Neural progenitor cell (in vitro differentiated cells): ENCODE data around the gene BPNT1. TPM values are rescaled to one million over a fixed set of nuclear protein-coding genes. Genes with fewer than 3 reads are reported as not detected.

Source experiments
- DNase-seq: peaks from one replicate; pipeline ENCODE4 v3.0.0-alpha.2; 2016; ENCODE audit warnings: low spot score
- H2AFZ ChIP-seq: fragments of 200-600 bp; sonication (generic); replicated peaks from 2 replicates; pipeline ENCODE4 v1.6.1; 2016; ENCODE audit warnings: antibody characterized with exemption
- H3F3A ChIP-seq: fragments of 200-600 bp; sonication (generic); 2 replicates; pipeline ENCODE4 v1.6.1; 2016; ENCODE audit warnings: antibody characterized with exemption, low read depth
- H3K27ac ChIP-seq: fragments of 200-600 bp; sonication (generic); 2 replicates; pipeline ENCODE4 v1.5.1; 2016; ENCODE audit warnings: mild to moderate bottlenecking
- H3K27me3 ChIP-seq: fragments of 200-600 bp; sonication (generic); 2 replicates; pipeline ENCODE4 v1.6.1; 2016; ENCODE audit warnings: mild to moderate bottlenecking, moderate library complexity
- H3K36me3 ChIP-seq: fragments of 200-600 bp; sonication (generic); 2 replicates; pipeline ENCODE4 v1.5.1; 2016
- H3K4me1 ChIP-seq: fragments of 200-600 bp; sonication (generic); 2 replicates; pipeline ENCODE4 v1.6.1; 2016; ENCODE audit warnings: mixed run types
- H3K4me2 ChIP-seq: fragments of 200-600 bp; sonication (generic); 2 replicates; pipeline ENCODE4 v1.6.1; 2016
- H3K4me3 ChIP-seq: fragments of 200-600 bp; sonication (generic); 2 replicates; pipeline ENCODE4 v1.5.1; 2016
- H3K79me2 ChIP-seq: fragments of 200-600 bp; sonication (generic); 2 replicates; pipeline ENCODE4 v1.6.1; 2016; ENCODE audit warnings: low read depth
- H3K9ac ChIP-seq: fragments of 200-600 bp; sonication (generic); 2 replicates; pipeline ENCODE4 v1.6.1; 2016
- H3K9me3 ChIP-seq: fragments of 200-600 bp; sonication (generic); 2 replicates; pipeline ENCODE4 v1.5.1; 2016; ENCODE audit warnings: low read depth
- H4K20me1 ChIP-seq: fragments of 200-600 bp; sonication (generic); 2 replicates; pipeline ENCODE4 v1.6.1; 2016; ENCODE audit warnings: low read depth
- H3K27ac Mint-ChIP-seq: 3 replicates; pipeline ENCODE4 v1.8.0; 2021; ENCODE audit warnings: mixed read lengths
- H3K27me3 Mint-ChIP-seq: 2 replicates; pipeline ENCODE4 v1.8.0; 2022; ENCODE audit warnings: low read depth, mild to moderate bottlenecking, inconsistent platforms, moderate library complexity, mixed read lengths; ENCODE audit not compliant: insufficient read depth
- H3K36me3 Mint-ChIP-seq: 3 replicates; pipeline ENCODE4 v1.8.0; 2021; ENCODE audit warnings: mixed read lengths
- H3K4me1 Mint-ChIP-seq: 3 replicates; pipeline ENCODE4 v1.8.0; 2021; ENCODE audit warnings: mixed read lengths
- H3K4me3 Mint-ChIP-seq: 3 replicates; pipeline ENCODE4 v1.8.0; 2021; ENCODE audit warnings: mild to moderate bottlenecking, moderate library complexity, mixed read lengths
- H3K9me3 Mint-ChIP-seq: 3 replicates; pipeline ENCODE4 v1.8.0; 2020; ENCODE audit warnings: mixed read lengths
- EZH2 ChIP-seq: fragments of 200-600 bp; sonication (generic); IDR thresholded peaks from 2 replicates; pipeline ENCODE4 v1.6.1; 2017; ENCODE audit warnings: antibody characterized with exemption, mild to moderate bottlenecking, moderate library complexity
- EZH2phosphoT487 ChIP-seq: fragments of 200-600 bp; sonication (generic); IDR thresholded peaks from 2 replicates; pipeline ENCODE4 v1.6.1; 2017; ENCODE audit warnings: antibody characterized with exemption
- total RNA-seq: library from RNA; depleted of rRNA; stranded (reverse); fragments of >200 nt; gene quantifications from 2 replicates; pipeline ENCODE4 v1.2.3, GENCODE V29; 2015; ENCODE audit warnings: low replicate concordance
- TF ChIP-seq, protein P1 (sequence below): fragments of 200-600 bp; sonication (generic); IDR thresholded peaks from 2 replicates; pipeline ENCODE4 v1.5.1; 2017; ENCODE audit warnings: antibody characterized with exemption, mild to moderate bottlenecking

Gene BPNT1
- total RNA-seq, 1 donor from 2014 or later = 33.1 TPM

- no peak overlapping the region for H3K4me2 ChIP-seq
- H3K9ac ChIP-seq = no peak overlapping the region
- no peaks in the 10 kb centered on the region for H3K4me1 Mint-ChIP-seq
- H3K36me3 ChIP-seq = peaks cover 6% of the 10 kb centered on the region
- TF ChIP-seq, protein P1, sequence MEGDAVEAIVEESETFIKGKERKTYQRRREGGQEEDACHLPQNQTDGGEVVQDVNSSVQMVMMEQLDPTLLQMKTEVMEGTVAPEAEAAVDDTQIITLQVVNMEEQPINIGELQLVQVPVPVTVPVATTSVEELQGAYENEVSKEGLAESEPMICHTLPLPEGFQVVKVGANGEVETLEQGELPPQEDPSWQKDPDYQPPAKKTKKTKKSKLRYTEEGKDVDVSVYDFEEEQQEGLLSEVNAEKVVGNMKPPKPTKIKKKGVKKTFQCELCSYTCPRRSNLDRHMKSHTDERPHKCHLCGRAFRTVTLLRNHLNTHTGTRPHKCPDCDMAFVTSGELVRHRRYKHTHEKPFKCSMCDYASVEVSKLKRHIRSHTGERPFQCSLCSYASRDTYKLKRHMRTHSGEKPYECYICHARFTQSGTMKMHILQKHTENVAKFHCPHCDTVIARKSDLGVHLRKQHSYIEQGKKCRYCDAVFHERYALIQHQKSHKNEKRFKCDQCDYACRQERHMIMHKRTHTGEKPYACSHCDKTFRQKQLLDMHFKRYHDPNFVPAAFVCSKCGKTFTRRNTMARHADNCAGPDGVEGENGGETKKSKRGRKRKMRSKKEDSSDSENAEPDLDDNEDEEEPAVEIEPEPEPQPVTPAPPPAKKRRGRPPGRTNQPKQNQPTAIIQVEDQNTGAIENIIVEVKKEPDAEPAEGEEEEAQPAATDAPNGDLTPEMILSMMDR = no peak
- peaks cover 28% of the 10 kb centered on the region for H3K36me3 Mint-ChIP-seq
- H3F3A ChIP-seq = no peaks in the 10 kb centered on the region
- H3K4me3 Mint-ChIP-seq = no peak overlapping the region
- H3K4me3 ChIP-seq = no peak overlapping the region
- no peaks in the 10 kb centered on the region for H3K9me3 Mint-ChIP-seq
- DNase-seq = no peak
- no peaks in the 10 kb centered on the region for H3K27me3 Mint-ChIP-seq
- no peaks in the 10 kb centered on the region for H3K4me1 ChIP-seq
- H3K27ac ChIP-seq = no peak overlapping the region
- H2AFZ ChIP-seq = no peak overlapping the region
- H4K20me1 ChIP-seq = no peaks in the 10 kb centered on the region
- no peak overlapping the region for H3K27ac Mint-ChIP-seq
- no peaks in the 10 kb centered on the region for H3K9me3 ChIP-seq
- H3K79me2 ChIP-seq = no peaks in the 10 kb centered on the region
- no peaks in the 10 kb centered on the region for H3K27me3 ChIP-seq
Observed at GRCh38 chr1:220129479-220130210, 40.1 kb upstream of the BPNT1 start.

GRCh38 chr1:220127076-220127475, 37.5 kb upstream of the BPNT1 start:
- peaks cover 3% of the 10 kb centered on the region for H4K20me1 ChIP-seq
- Mint-ChIP-seq H3K9me3 (no peaks in the 10 kb centered on the region), H3K4me1 (no peaks in the 10 kb centered on the region), H3K27ac (no peak overlapping the region), H3K36me3 (peaks cover 18% of the 10 kb centered on the region), H3K4me3 (no peak overlapping the region), H3K27me3 (no peaks in the 10 kb centered on the region)
- no peaks in the 10 kb centered on the region for H3K4me1 ChIP-seq
- H3K79me2 ChIP-seq = no peaks in the 10 kb centered on the region
- DNase-seq = no peak
- H3K27ac ChIP-seq = no peak overlapping the region
- H3F3A ChIP-seq = no peaks in the 10 kb centered on the region
- H3K4me3 ChIP-seq = no peak overlapping the region
- H2AFZ ChIP-seq = no peak overlapping the region
- no peaks in the 10 kb centered on the region for H3K9me3 ChIP-seq
- TF ChIP-seq, protein P1 = no peak
- TF ChIP-seq EZH2phosphoT487 (no peak), EZH2 (no peak)
- H3K27me3 ChIP-seq = no peaks in the 10 kb centered on the region
- no peak overlapping the region for H3K4me2 ChIP-seq
- no peak overlapping the region for H3K9ac ChIP-seq
- peaks cover 6% of the 10 kb centered on the region for H3K36me3 ChIP-seq

- Histone ChIP-seq H3K79me2 (no peaks in the 10 kb centered on the region), H3K9ac (no peak overlapping the region), H3K36me3 (peaks cover 3% of the 10 kb centered on the region), H4K20me1 (peaks cover 3% of the 10 kb centered on the region), H3K27ac (no peak overlapping the region), H3K4me3 (no peak overlapping the region), H3K9me3 (no peaks in the 10 kb centered on the region), H3K27me3 (no peaks in the 10 kb centered on the region), H3K4me2 (no peak overlapping the region), H2AFZ (no peak overlapping the region), H3K4me1 (no peaks in the 10 kb centered on the region), H3F3A (no peaks in the 10 kb centered on the region)
- H3K9me3 Mint-ChIP-seq = no peaks in the 10 kb centered on the region
- H3K27me3 Mint-ChIP-seq = no peaks in the 10 kb centered on the region
- peaks cover 7% of the 10 kb centered on the region for H3K36me3 Mint-ChIP-seq
- H3K4me3 Mint-ChIP-seq = no peak overlapping the region
- H3K4me1 Mint-ChIP-seq = no peaks in the 10 kb centered on the region
- TF ChIP-seq EZH2 = no peak
- no peak for DNase-seq
- no peak overlapping the region for H3K27ac Mint-ChIP-seq
Observed at GRCh38 chr1:220124542-220124941, 35.0 kb upstream of the BPNT1 start.

DNA sequence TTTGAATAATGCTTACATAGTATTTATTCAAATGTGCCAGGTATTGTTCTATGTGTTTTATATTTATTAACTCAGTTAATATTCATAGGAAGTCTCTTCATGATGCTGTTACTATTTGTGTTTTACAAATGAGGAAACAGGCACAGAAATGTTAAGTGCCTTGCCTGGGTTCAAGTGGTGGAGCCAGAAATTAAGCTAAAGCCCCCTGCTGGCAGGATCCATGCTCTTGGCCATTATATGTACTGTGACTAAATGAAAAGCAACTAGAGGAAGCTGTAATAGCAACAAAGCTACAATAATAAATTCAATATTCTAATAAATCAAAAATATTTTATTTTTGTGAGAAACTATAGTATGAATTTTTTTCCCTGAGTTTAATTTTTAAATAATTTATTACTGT, 34.3 kb upstream of the BPNT1 start:
- TF ChIP-seq EZH2phosphoT487 = no peak
- TF ChIP-seq, protein P1 = peak; percentile 39
- H3K9me3 Mint-ChIP-seq = no peaks in the 10 kb centered on the region
- H3K27ac Mint-ChIP-seq = no peak overlapping the region
- no peak overlapping the region for H3K4me3 Mint-ChIP-seq
- Histone ChIP-seq H3K4me1 (no peaks in the 10 kb centered on the region), H3F3A (no peaks in the 10 kb centered on the region), H4K20me1 (peaks cover 3% of the 10 kb centered on the region), H3K4me3 (no peak overlapping the region), H3K27me3 (no peaks in the 10 kb centered on the region), H3K36me3 (no peaks in the 10 kb centered on the region), H3K79me2 (no peaks in the 10 kb centered on the region), H3K4me2 (no peak overlapping the region), H2AFZ (no peak overlapping the region), H3K9ac (no peak overlapping the region), H3K27ac (no peak overlapping the region), H3K9me3 (no peaks in the 10 kb centered on the region)
- no peaks in the 10 kb centered on the region for H3K27me3 Mint-ChIP-seq
- peaks cover 4% of the 10 kb centered on the region for H3K36me3 Mint-ChIP-seq
- peak; percentile 17 for DNase-seq
- no peaks in the 10 kb centered on the region for H3K4me1 Mint-ChIP-seq
